HepG2 (cell line): ENCODE data around the gene MRPL43. TPM values are rescaled to one million over a fixed set of nuclear protein-coding genes. Genes with fewer than 3 reads are reported as not detected.

Source experiments
- ATAC-seq: fragments of 200-7000 bp; cut with Tn5 transposase; 3 replicates; pipeline ENCODE4 v1.9.1; 2020; ENCODE audit warnings: mild to moderate bottlenecking, moderate library complexity
- BruUV-seq: library from RNA; stranded (reverse); fragments of 400-500 nt; replicated peaks from 2 replicates; lab custom pipeline; 2021; lab: Mats Ljungman, UMichigan
- CTCF ChIA-PET: fragments of 300-600 bp; formaldehyde crosslinking; extraction: SDS; loops from one replicate; lab custom pipeline; 2021; ENCODE audit warnings: low total read pairs, inconsistent platforms, low intra/inter-chr PET ratio; lab: Yijun Ruan, JAX
- POLR2A ChIA-PET: fragments of 350-600 bp; sonication (Branson Sonifier 250); formaldehyde crosslinking; loops from one replicate; lab custom pipeline; 2020; ENCODE audit warnings: antibody characterized with exemption, inconsistent platforms; lab: Yijun Ruan, JAX
- DNase-seq: peaks from one replicate; pipeline ENCODE4 v3.0.0-alpha.2; 2015; ENCODE audit warnings: low spot score
- FAIRE-seq: peaks from 3 replicates; lab custom pipeline; 2011; peaks lifted over from hg19 to GRCh38; lab: Jason Lieb, UNC
- H2AFZ ChIP-seq: one replicate; pipeline ENCODE4 v1.6.1; 2011; ENCODE audit warnings: low read length, inconsistent platforms
- H3K27ac ChIP-seq: fragments of 300-600 bp; 3 replicates; pipeline ENCODE4 v1.8.0; 2011; ENCODE audit warnings: mixed run types, mild to moderate bottlenecking, mixed read lengths, low read length, inconsistent platforms; ENCODE audit not compliant: insufficient read depth; ENCODE audit errors: extremely low read length
- H3K27me3 ChIP-seq, 2 experiments: fragments of 200-600 bp in 1 of 2; 2 replicates in 1 of 2; 3 replicates in 1 of 2; pipeline versions ENCODE4 v1.6.0 to v1.8.0; 2011; ENCODE audit warnings: low read length in 2 of 2, mild to moderate bottlenecking in 2 of 2, moderate library complexity in 2 of 2, inconsistent platforms in 1 of 2; ENCODE audit not compliant: insufficient read depth in 2 of 2, control insufficient read depth in 1 of 2
- H3K36me3 ChIP-seq, 2 experiments: fragments of 200-600 bp in 1 of 2; replicated peaks in 1 of 2; 2 replicates in 1 of 2; 3 replicates in 1 of 2; pipeline versions ENCODE4 v1.5.1 to v1.8.0; 2011; ENCODE audit warnings: low read length in 2 of 2, inconsistent platforms in 1 of 2; ENCODE audit not compliant: insufficient read depth in 2 of 2, control insufficient read depth in 1 of 2
- H3K4me1 ChIP-seq: 2 replicates; pipeline ENCODE4 v1.5.1; 2012; ENCODE audit warnings: low read length, inconsistent platforms; ENCODE audit not compliant: insufficient read depth
- H3K4me2 ChIP-seq: 2 replicates; pipeline ENCODE4 v1.6.0; 2011; ENCODE audit warnings: low read depth, low read length, inconsistent platforms
- H3K4me3 ChIP-seq, 3 experiments: fragments of 200-600 bp in 1 of 3; sonication (generic), shearing (Covaris generic) in 1 of 3; replicated peaks in 1 of 3; 2 replicates each; pipeline ENCODE4 v1.5.1; 2011 to 2016; ENCODE audit warnings: low read length in 3 of 3, inconsistent platforms in 2 of 3, low read depth in 2 of 3, mild to moderate bottlenecking in 2 of 3, control low read depth in 1 of 3, mixed read lengths in 1 of 3; ENCODE audit not compliant: insufficient read depth in 1 of 3
- H3K79me2 ChIP-seq: one replicate; pipeline ENCODE4 v1.6.1; 2011; ENCODE audit warnings: low read length, inconsistent platforms; ENCODE audit not compliant: insufficient read depth
- H3K9ac ChIP-seq: 2 replicates; pipeline ENCODE4 v1.6.0; 2011; ENCODE audit warnings: mild to moderate bottlenecking, low read depth, low read length, inconsistent platforms; ENCODE audit not compliant: insufficient read depth
- H3K9me3 ChIP-seq: 2 replicates; pipeline ENCODE4 v1.5.1; 2012; ENCODE audit warnings: mild to moderate bottlenecking, low read length
- H4K20me1 ChIP-seq: 2 replicates; pipeline ENCODE4 v1.6.0; 2011; ENCODE audit warnings: inconsistent platforms, mild to moderate bottlenecking, low read length, moderate library complexity; ENCODE audit not compliant: insufficient read depth
- CCDC6 ChIP-seq: sonication (generic); formaldehyde crosslinking; IDR thresholded peaks from 2 replicates; pipeline ENCODE4 v1.8.1; 2022; ENCODE audit warnings: mild to moderate bottlenecking, missing genetic modification reagents, moderate library complexity
- DMAP1 ChIP-seq: IDR thresholded peaks from 2 replicates; pipeline ENCODE4 v1.6.1; 2016
- HNRNPL ChIP-seq: fragments of 200-400 bp; formaldehyde crosslinking; IDR thresholded peaks from 2 replicates; pipeline ENCODE4 v1.6.1; 2017; ENCODE audit warnings: mild to moderate bottlenecking, low read depth, low read length
- RBM39 ChIP-seq: fragments of 200-400 bp; formaldehyde crosslinking; IDR thresholded peaks from one replicate; pipeline ENCODE4 v1.6.1; 2018; ENCODE audit warnings: antibody characterized with exemption, mild to moderate bottlenecking, low read depth, low read length; ENCODE audit not compliant: poor library complexity, severe bottlenecking
- SOX13 ChIP-seq, 3 experiments: fragments of 450-650 bp in 1 of 3; sonication (generic) in 1 of 3; formaldehyde crosslinking in 1 of 3; IDR thresholded peaks in 2 of 3; conservative IDR thresholded peaks in 1 of 3; 2 replicates each; pipeline versions ENCODE4 v1.5.0 to v1.6.1; 2016 to 2020; ENCODE audit warnings: antibody characterized with exemption in 1 of 3, mild to moderate bottlenecking in 1 of 3, missing compliant biosample characterization in 1 of 3, missing genetic modification reagents in 1 of 3, moderate library complexity in 1 of 3
- SOX5 ChIP-seq: IDR thresholded peaks from 2 replicates; pipeline ENCODE4 v1.6.1; 2016; ENCODE audit warnings: borderline replicate concordance
- TFDP1 ChIP-seq: IDR thresholded peaks from 2 replicates; pipeline ENCODE4 v1.6.1; 2016; ENCODE audit warnings: missing compliant biosample characterization, missing genetic modification reagents, borderline replicate concordance
- ZBTB49 ChIP-seq: sonication (generic); formaldehyde crosslinking; IDR thresholded peaks from 2 replicates; pipeline ENCODE4 v1.4.0; 2020; ENCODE audit warnings: missing genetic modification reagents, borderline replicate concordance
- ZNF589 ChIP-seq: sonication (generic); formaldehyde crosslinking; conservative IDR thresholded peaks from 2 replicates; pipeline ENCODE4 v1.8.0; 2022; ENCODE audit warnings: mild to moderate bottlenecking, moderate library complexity, missing genetic modification reagents
- ZNF687 ChIP-seq: sonication (generic); formaldehyde crosslinking; IDR thresholded peaks from 2 replicates; pipeline ENCODE4 v1.5.1; 2020; ENCODE audit warnings: mild to moderate bottlenecking, missing genetic modification reagents, moderate library complexity
- ZNF710 ChIP-seq: sonication (generic); formaldehyde crosslinking; IDR thresholded peaks from 2 replicates; pipeline ENCODE4 v1.5.0; 2020; ENCODE audit warnings: mild to moderate bottlenecking, missing genetic modification reagents, borderline replicate concordance
- ZNF891 ChIP-seq: sonication (generic); formaldehyde crosslinking; IDR thresholded peaks from 2 replicates; pipeline ENCODE4 v1.5.0; 2020; ENCODE audit warnings: mild to moderate bottlenecking, missing genetic modification reagents
- WGBS: methylation state at CpG from one replicate; pipeline ENCODE4 v1.1.6; 2017; ENCODE audit warnings: low lambda C conversion rate; 5-methylcytosine and 5-hydroxymethylcytosine counted together
- in situ Hi-C: cut with HindIII; loops from 2 replicates; pipeline ENCODE4 v1.10.0; 2017; ENCODE audit warnings: low pct_unique_long_range_greater_than_20kb; ENCODE audit not compliant: extremely low pct_ligation_motif_present
- intact Hi-C: fragments of 100-400 bp; cut with micrococcal nuclease; formaldehyde crosslinking; loops from one replicate; pipeline ENCODE4 v1.10.0; 2022; ENCODE audit not compliant: unreplicated experiment
- polyA plus RNA-seq, 8 experiments: library from polyadenylated mRNA; depleted of rRNA in 3 of 8; stranded (reverse) in 7 of 8; unstranded in 1 of 8; fragments of >200 nt; fragmentation: Illumina TruSeq in 4 of 8; extraction: Trizol in 4 of 8; gene quantifications; 2 replicates each; pipeline versions ENCODE4 v1.2.1 to v1.2.3, GENCODE V29; 2011 to 2016; ENCODE audit warnings: low read depth in 4 of 8, missing spikeins in 1 of 8, mixed read lengths in 1 of 8; ENCODE audit not compliant: insufficient read depth in 1 of 8
- total RNA-seq, 5 experiments: library from RNA; depleted of rRNA; stranded (reverse); fragments of >200 nt; fragmentation: Illumina TruSeq; extraction: Trizol; gene quantifications; 2 replicates each; pipeline ENCODE4 v1.2.3, GENCODE V29; 2016; ENCODE audit warnings: low read depth in 1 of 5

Gene MRPL43
- total and polyA plus RNA-seq, 2 of the 13 experiments (the other 11 are each of a cell fraction or from before 2014, with no cell fraction given): 71.0 to 73.7 TPM

GRCh38 chr10:101008823-101009423 lies 21.6 kb upstream of the MRPL43 start:
- H3K27me3 ChIP-seq: no peaks in the 10 kb centered on the region
- intact Hi-C loops: no loop called here
- peak overlapping the region; percentile 73 for H3K27ac ChIP-seq
- H3K4me1 ChIP-seq: peaks cover 69% of the 10 kb centered on the region
- peak overlapping the region in 1 of 3 experiments; percentile 49; a peak in 1 of 6 replicates for H3K4me3 ChIP-seq
- H2AFZ ChIP-seq: no peak overlapping the region
- WGBS: 64% methylated on average over 3 of the region's 6 CpGs
- H3K79me2 ChIP-seq: no peaks in the 10 kb centered on the region
- ATAC-seq: peak; percentile 56
- H3K4me2 ChIP-seq: peak overlapping the region; percentile 61
- H3K9me3 ChIP-seq: no peaks in the 10 kb centered on the region
- BruUV-seq: no TSS peak
- in situ Hi-C loops: no loop called here
- peak overlapping the region; percentile 43 for H3K9ac ChIP-seq
- peak; percentile 90 for FAIRE-seq
- peaks cover 10 to 25% of the 10 kb centered on the region in 2 experiments; a peak in 4 of 5 replicates for H3K36me3 ChIP-seq
- POLR2A ChIA-PET: interaction anchor here (0.8 to 7.1 kb wide), 3 partner anchors 9 to 24 kb away, joined by 3 to 124 read pairs (median 3); partner anchors contain the start of genes LZTS2, MRPL43 and TWNK
- CTCF ChIA-PET: no interaction called here
- DNase-seq: peak; percentile 94
- no peaks in the 10 kb centered on the region for H4K20me1 ChIP-seq
- peak; percentile 76 for TF ChIP-seq SOX13 (IDR thresholded peaks at IDR 0.05)
- peak in 1 of 2 experiments; percentile 97; a peak in 2 of 4 replicates for TF ChIP-seq SOX13 (CRISPR knock-in tag; conservative IDR thresholded peaks at IDR 0.05 in 1 of 2, IDR thresholded peaks at IDR 0.05 in 1 of 2)
- TF ChIP-seq RBM39: peak; percentile 63
- TF ChIP-seq SOX5 (CRISPR knock-in tag): peak; percentile 90; the same call in 1 of the 2 replicates
- peak; percentile 58; the same call in 1 of the 2 replicates for TF ChIP-seq HNRNPL
- 0 out of 2 replicates have a peak, but pooled peaks have one; percentile 22 for TF ChIP-seq DMAP1 (CRISPR knock-in tag)
- peak; percentile 80 for TF ChIP-seq ZNF687 (CRISPR knock-in tag)
- peak; percentile 65; the same call in 1 of the 2 replicates for TF ChIP-seq ZNF710
- 0 out of 2 replicates have a peak, but pooled peaks have one; percentile 22 for TF ChIP-seq CCDC6 (CRISPR knock-in tag)
- TF ChIP-seq ZBTB49: no peak
- no peak for TF ChIP-seq ZNF589 (CRISPR knock-in tag)
- TF ChIP-seq TFDP1 (CRISPR knock-in tag): peak; percentile 53; the same call in 1 of the 2 replicates
- peak; percentile 67 for TF ChIP-seq ZNF891 (CRISPR knock-in tag)
